HG03064 (cell line): ENCODE measurements around the gene MEGF11.

Experiments
- ATAC-seq: cut with Tn5 transposase; IDR thresholded peaks from one replicate; pipeline ENCODE4 v1.9.1; 2021; ENCODE audit warnings: low read depth; ENCODE audit not compliant: unreplicated experiment

MEGF11 gene

GRCh38 chr15:66222273-66223198 lies 31.0 kb downstream of the MEGF11 start:
- no peak for ATAC-seq

- ATAC-seq, result no peak
Measured at GRCh38 chr15:66221126-66221525, 32.4 kb downstream of the MEGF11 start.

GRCh38 chr15:66220601-66221000 lies 32.9 kb downstream of the MEGF11 start:
- no peak for ATAC-seq

GRCh38 chr15:66219339-66219738 lies 34.2 kb downstream of the MEGF11 start:
- no peak for ATAC-seq

- no peak for ATAC-seq
Measured at GRCh38 chr15:66216806-66217205, 36.7 kb downstream of the MEGF11 start.

GRCh38 chr15:66215811-66216210 lies 37.7 kb downstream of the MEGF11 start:
- ATAC-seq, result no peak

- ATAC-seq, result no peak
Measured at GRCh38 chr15:66214246-66214645, 39.3 kb downstream of the MEGF11 start.

- no peak for ATAC-seq
Measured at GRCh38 chr15:66212563-66212921, 41.0 kb downstream of the MEGF11 start.

GRCh38 chr15:66211670-66212562 lies 41.6 kb downstream of the MEGF11 start:
- ATAC-seq, result no peak

GRCh38 chr15:66210684-66211083 lies 42.9 kb downstream of the MEGF11 start:
- ATAC-seq, result no peak

- ATAC-seq, result no peak
Measured at GRCh38 chr15:66198757-66199156, 54.8 kb downstream of the MEGF11 start.

- ATAC-seq, result no peak
Measured at GRCh38 chr15:66196602-66197001, 56.9 kb downstream of the MEGF11 start.

- ATAC-seq, result no peak
Measured at GRCh38 chr15:66195621-66196230, 57.8 kb downstream of the MEGF11 start.

- ATAC-seq, result no peak
Measured at GRCh38 chr15:66193066-66193465, 60.5 kb downstream of the MEGF11 start.

- ATAC-seq, result no peak
Measured at GRCh38 chr15:66190746-66191145, 62.8 kb downstream of the MEGF11 start.

- no peak for ATAC-seq
Measured at GRCh38 chr15:66189291-66189690, 64.3 kb downstream of the MEGF11 start.

- no peak for ATAC-seq
Measured at GRCh38 chr15:66188464-66188863, 65.1 kb downstream of the MEGF11 start.

- no peak for ATAC-seq
Measured at GRCh38 chr15:66187271-66187670, 66.3 kb downstream of the MEGF11 start.

GRCh38 chr15:66186049-66186825 lies 67.3 kb downstream of the MEGF11 start:
- no peak for ATAC-seq
